Adrenal gland (tissue), 5 donors: ENCODE measurements around the gene ZNF287.

Experiments used
- CTCF ChIP-seq, 6 experiments: fragments of 450-650 bp in 4 of 6; fragments of 200-600 bp in 2 of 6; sonication (generic) in 1 of 6; IDR thresholded peaks; 1 replicate in 5 of 6; 2 replicates in 1 of 6; pipeline versions ENCODE4 v1.5.1 to v1.8.0; 2016 to 2021; ENCODE audit warnings: antibody characterized with exemption in 6 of 6, mild to moderate bottlenecking in 2 of 6, moderate library complexity in 1 of 6
- POLR2A ChIP-seq, 2 donors: fragments of 450-650 bp; IDR thresholded peaks; one replicate each; pipeline ENCODE4 v1.6.1; 2017; ENCODE audit warnings: antibody characterized with exemption in 2 of 2, mild to moderate bottlenecking in 2 of 2, moderate library complexity in 1 of 2
- donor health status: DM: no; HTN: no; CAD: no.

- no peak for TF ChIP-seq CTCF (IDR thresholded peaks at IDR 0.05)
- TF ChIP-seq POLR2A (IDR thresholded peaks at IDR 0.05): no peak
Measured at GRCh38 chr17:16519021-16519420, 50.0 kb downstream of the ZNF287 start.
